OCI-LY3 (cell line): Measurements from ENCODE around the gene CPT1A.

Experiments used
- CTCF ChIP-seq: fragments of 200-600, 300-600 bp; sonication (generic); IDR thresholded peaks from 2 replicates; pipeline ENCODE4 v1.5.1; 2014; ENCODE audit warnings: antibody characterized with exemption, low read length, low read depth
- EZH2phosphoT487 ChIP-seq: fragments of 200-600 bp; shearing (Covaris generic); IDR thresholded peaks from 2 replicates; pipeline ENCODE4 v1.6.1; 2018; ENCODE audit warnings: antibody characterized with exemption, mixed run types, low read depth

- TF ChIP-seq CTCF (no peak), EZH2phosphoT487 (no peak)
Observed at GRCh38 chr11:68816917-68817419, 24.7 kb downstream of the CPT1A start.
